GM12865 (cell line): Measurements from ENCODE around the gene AOPEP.

Experiments used
- DNase-seq: peaks from one replicate; pipeline ENCODE4 v3.0.0; 2010; ENCODE audit warnings: low read depth
- H3K4me3 ChIP-seq: 2 replicates; pipeline ENCODE4 v1.5.1; 2011; ENCODE audit warnings: mild to moderate bottlenecking, low read depth, low read length, control low read depth
- CTCF ChIP-seq: IDR thresholded peaks from 2 replicates; pipeline ENCODE4 v1.5.1; 2011; ENCODE audit warnings: low read length, control low read depth, low read depth, inconsistent platforms; ENCODE audit not compliant: insufficient read depth; ENCODE audit errors: missing control alignments

Gene AOPEP

DNA sequence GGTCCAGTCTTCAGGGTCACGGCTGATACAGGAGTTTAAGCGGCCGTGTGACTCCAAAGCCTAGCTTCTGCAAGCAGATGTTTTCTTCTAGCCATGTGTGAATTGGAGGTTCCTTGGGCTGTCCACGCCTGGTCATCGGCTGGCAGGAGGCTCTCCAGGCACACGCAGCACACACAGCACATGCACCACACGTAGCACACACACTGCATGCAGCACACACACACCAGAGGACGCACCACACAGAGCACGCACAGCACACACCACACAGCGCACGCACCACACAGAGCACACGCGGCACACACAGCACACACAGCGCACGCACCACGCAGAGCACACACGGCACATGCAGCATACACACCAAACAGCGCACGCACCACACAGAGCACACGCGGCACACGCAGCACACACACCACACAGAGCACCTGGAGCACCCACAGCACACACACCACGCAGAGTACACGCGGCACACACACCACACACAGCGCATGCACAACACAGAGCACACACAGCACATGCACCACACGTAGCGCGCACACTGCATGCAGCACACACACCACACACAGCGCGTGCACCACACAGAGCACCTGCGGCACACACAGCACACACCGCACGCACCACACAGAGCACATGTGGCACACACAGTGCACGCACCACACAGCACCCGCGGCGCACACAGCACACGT, 356.7 kb downstream of the AOPEP start:
- no peak for DNase-seq
- no peak overlapping the region for H3K4me3 ChIP-seq
- TF ChIP-seq CTCF = no peak

DNA sequence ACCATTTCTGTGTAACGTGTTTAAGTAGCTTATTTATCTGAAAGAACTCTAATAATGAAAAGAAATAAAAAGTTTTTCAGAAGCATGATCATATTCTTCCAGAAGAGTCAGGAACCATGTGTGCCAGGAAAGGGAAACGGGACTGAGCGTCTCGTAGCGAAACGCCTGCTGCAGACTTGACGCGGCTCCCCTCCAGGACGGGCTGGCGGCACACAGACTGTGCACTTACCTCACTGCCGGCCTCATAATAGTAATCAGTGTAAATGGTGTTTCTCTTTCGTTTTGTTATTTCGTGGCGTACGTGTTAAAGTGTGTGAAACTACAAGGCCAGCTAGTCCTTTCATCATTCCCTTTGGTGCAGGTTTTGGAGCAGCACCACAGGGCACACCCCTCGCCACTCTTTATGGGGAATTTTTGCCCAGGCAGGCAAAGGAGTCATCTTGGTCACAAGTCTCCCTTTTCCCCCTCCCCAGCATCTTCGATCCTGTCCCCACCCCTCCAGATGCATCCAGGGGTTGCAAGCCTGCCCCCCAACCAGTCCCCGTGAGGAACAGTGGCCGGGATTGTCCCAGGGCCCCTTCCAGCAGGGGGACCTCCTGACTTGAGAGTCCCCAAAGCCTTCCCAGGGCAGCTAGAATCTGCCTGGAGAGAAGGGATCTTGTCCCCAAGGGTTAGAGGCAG, 357.9 kb downstream of the AOPEP start:
- DNase-seq = no peak
- TF ChIP-seq CTCF = no peak
- no peak overlapping the region for H3K4me3 ChIP-seq

GRCh38 chr9:95085036-95085770, 358.7 kb downstream of the AOPEP start:
- no peak overlapping the region for H3K4me3 ChIP-seq
- no peak for DNase-seq
- TF ChIP-seq CTCF = no peak

- no peak overlapping the region for H3K4me3 ChIP-seq
- no peak for DNase-seq
- TF ChIP-seq CTCF = no peak
Measured at GRCh38 chr9:95085861-95086563, 359.5 kb downstream of the AOPEP start.

- no peak overlapping the region for H3K4me3 ChIP-seq
- DNase-seq = no peak
- TF ChIP-seq CTCF = no peak
Measured at GRCh38 chr9:95086564-95086955, 360.1 kb downstream of the AOPEP start.

DNA sequence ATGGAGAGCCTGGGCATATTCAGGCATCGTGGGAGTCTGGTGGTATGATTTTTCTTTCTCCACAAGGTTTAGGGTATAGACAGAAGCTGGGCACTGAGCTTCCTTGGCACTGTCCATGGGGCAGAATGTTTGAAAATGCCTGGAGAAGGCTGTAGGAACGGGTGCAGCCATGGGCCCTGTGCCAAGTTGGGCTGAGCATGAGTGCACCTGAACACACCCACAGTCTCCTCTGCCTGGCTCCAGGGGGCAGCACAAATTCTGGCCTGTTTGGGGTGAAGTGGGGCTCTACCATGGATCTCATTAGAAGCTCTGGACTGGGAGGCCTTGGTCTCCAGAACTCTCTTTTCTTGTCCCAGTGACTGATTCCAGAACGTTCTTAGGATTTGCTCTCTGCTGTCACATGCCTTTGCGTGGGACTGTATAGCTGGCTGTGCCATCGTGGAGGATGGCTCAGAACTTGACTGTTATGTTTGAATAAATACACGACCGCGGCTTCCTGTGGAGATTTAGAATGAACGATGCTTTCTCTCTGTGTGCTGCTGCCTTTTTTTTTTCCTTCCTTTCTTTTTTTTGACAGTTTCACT, 361.3 kb downstream of the AOPEP start:
- H3K4me3 ChIP-seq = no peak overlapping the region
- DNase-seq = peak; percentile 15
- TF ChIP-seq CTCF = no peak
